Measurements from ENCODE around the gene GOPC.

Gene GOPC

GRCh38 chr6:117514655-117515054 is 87.7 kb downstream of the GOPC start:
- no peak for DNase-seq (ENCODE audit: low read depth, low spot score)

GRCh38 chr6:117513778-117514365 is 88.4 kb downstream of the GOPC start:
- no peak for DNase-seq (ENCODE audit: low read depth, low spot score)

- no peak for DNase-seq (ENCODE audit: low read depth, low spot score)
Observed at GRCh38 chr6:117512987-117513573, 89.2 kb downstream of the GOPC start.

GRCh38 chr6:117512056-117512828 is 90.1 kb downstream of the GOPC start:
- DNase-seq (ENCODE audit: low read depth, low spot score), result no peak
